ENCODE results near the gene ANKRD39. TPM values are rescaled to one million over a fixed set of nuclear protein-coding genes. Genes with fewer than 3 reads are reported as not detected.

Gene ANKRD39
- total RNA-seq, 1 donor from 2014 or later = 4.7 TPM

- no peak for DNase-seq (ENCODE audit: low read depth)
Observed at GRCh38 chr2:96853321-96853720, 4.5 kb downstream of the ANKRD39 start.

GRCh38 chr2:96852667-96853066 lies 5.1 kb downstream of the ANKRD39 start:
- DNase-seq (ENCODE audit: low read depth) = no peak

GRCh38 chr2:96848264-96848663 lies 9.6 kb downstream of the ANKRD39 start:
- DNase-seq (ENCODE audit: low read depth) = no peak

GRCh38 chr2:96847586-96847985 lies 10.2 kb downstream of the ANKRD39 start:
- DNase-seq (ENCODE audit: low read depth) = no peak

- no peak for DNase-seq (ENCODE audit: low read depth)
Observed at GRCh38 chr2:96846825-96847224, 11.0 kb downstream of the ANKRD39 start.

- no peak for DNase-seq (ENCODE audit: low read depth)
Observed at GRCh38 chr2:96844405-96844808, 13.4 kb downstream of the ANKRD39 start.

GRCh38 chr2:96843538-96844268 lies 14.1 kb downstream of the ANKRD39 start, which contains the start of gene ANKRD23:
ANKRD23 (minus strand) TSS chr2:96844021; CDS start chr2:96843992, 29 bp downstream.
- no peak for DNase-seq (ENCODE audit: low read depth)

- DNase-seq (ENCODE audit: low read depth) = no peak
Observed at GRCh38 chr2:96842600-96842999, 15.2 kb downstream of the ANKRD39 start.

GRCh38 chr2:96841701-96842495 lies 15.9 kb downstream of the ANKRD39 start:
- no peak for DNase-seq (ENCODE audit: low read depth)

GRCh38 chr2:96839875-96840850 lies 17.7 kb downstream of the ANKRD39 start:
- no peak for DNase-seq (ENCODE audit: low read depth)

GRCh38 chr2:96839293-96839874 lies 18.4 kb downstream of the ANKRD39 start:
- DNase-seq (ENCODE audit: low read depth) = peak; percentile 28

- no peak for DNase-seq (ENCODE audit: low read depth)
Observed at GRCh38 chr2:96838345-96839292, 19.2 kb downstream of the ANKRD39 start.

GRCh38 chr2:96837575-96837974 lies 20.2 kb downstream of the ANKRD39 start:
- no peak for DNase-seq (ENCODE audit: low read depth)

- no peak for DNase-seq (ENCODE audit: low read depth)
Observed at GRCh38 chr2:96835830-96836229, 22.0 kb downstream of the ANKRD39 start.

- DNase-seq (ENCODE audit: low read depth) = peak; percentile 48
Observed at GRCh38 chr2:96832754-96833507, 24.9 kb downstream of the ANKRD39 start.

- DNase-seq (ENCODE audit: low read depth) = no peak
Observed at GRCh38 chr2:96832408-96832753, 25.4 kb downstream of the ANKRD39 start.

- DNase-seq (ENCODE audit: low read depth) = no peak
Observed at GRCh38 chr2:96831679-96832078, 26.1 kb downstream of the ANKRD39 start.

- no peak for DNase-seq (ENCODE audit: low read depth)
Observed at GRCh38 chr2:96830044-96830562, 27.7 kb downstream of the ANKRD39 start.

- DNase-seq (ENCODE audit: low read depth) = no peak
Observed at GRCh38 chr2:96828874-96829273, 28.9 kb downstream of the ANKRD39 start.
